HCT116 (cell line): ENCODE measurements around the gene ZNF606.

Source experiments
- ATF3 ChIP-seq: IDR thresholded peaks from 2 replicates; pipeline ENCODE4 v1.6.1; 2012
- CTCF ChIP-seq, 3 experiments: fragments of 200-600 bp in 1 of 3; sonication (generic) in 1 of 3; IDR thresholded peaks in 2 of 3; conservative IDR thresholded peaks in 1 of 3; 2 replicates each; pipeline ENCODE4 v1.5.1; 2012 to 2017; ENCODE audit warnings: low read depth in 2 of 3, low read length in 2 of 3, antibody characterized with exemption in 1 of 3, borderline replicate concordance in 1 of 3, control low read depth in 1 of 3, mild to moderate bottlenecking in 1 of 3, mixed read lengths in 1 of 3, mixed run types in 1 of 3, moderate library complexity in 1 of 3; ENCODE audit not compliant: insufficient read depth in 1 of 3
- EZH2 ChIP-seq: fragments of 200-600 bp; sonication (generic); IDR thresholded peaks from 2 replicates; pipeline ENCODE4 v1.6.1; 2017; ENCODE audit warnings: antibody characterized with exemption, mixed run types
- POLR2A ChIP-seq: IDR thresholded peaks from 2 replicates; pipeline ENCODE4 v1.7.0; 2011; ENCODE audit warnings: borderline replicate concordance; ENCODE audit not compliant: insufficient read depth, insufficient read length; ENCODE audit errors: extremely low read depth
- RAD21 ChIP-seq: IDR thresholded peaks from 2 replicates; pipeline ENCODE4 v1.6.1; 2012; ENCODE audit warnings: low read depth, mild to moderate bottlenecking

- TF ChIP-seq EZH2 (no peak), CTCF (IDR thresholded peaks at IDR 0.05 in 2 of 3, conservative IDR thresholded peaks at IDR 0.05 in 1 of 3; ENCODE audit: borderline replicate concordance in 1 of 3, insufficient read depth in 1 of 3, low read depth in 2 of 3, low read length in 2 of 3) (no peak), POLR2A (no peak), ATF3 (no peak), RAD21 (no peak)
Observed at GRCh38 chr19:57974434-57974833, 28.2 kb downstream of the ZNF606 start, which contains the start of gene C19orf18.
